Mesothelial cell of epicardium (in vitro differentiated cells): ENCODE results near the gene CNNM1. TPM values are rescaled to one million over a fixed set of nuclear protein-coding genes. Genes with fewer than 3 reads are reported as not detected.
A peak's percentile ranks its signal among the peaks of the same experiment; 100 is the strongest.

Experiments used
- DNase-seq, 2 experiments: peaks; one replicate each; pipeline ENCODE4 v3.0.0; 2021; ENCODE audit warnings: low spot score in 2 of 2; ENCODE audit not compliant: unreplicated experiment in 2 of 2
- H3K27ac Mint-ChIP-seq: 2 replicates; pipeline ENCODE4 v1.8.0; 2021; ENCODE audit warnings: mixed read lengths
- H3K27me3 Mint-ChIP-seq: 2 replicates; pipeline ENCODE4 v1.8.0; 2021; ENCODE audit warnings: low read depth, mixed read lengths
- H3K36me3 Mint-ChIP-seq: 2 replicates; pipeline ENCODE4 v1.8.0; 2021; ENCODE audit warnings: mixed read lengths
- H3K4me1 Mint-ChIP-seq: 2 replicates; pipeline ENCODE4 v1.8.0; 2021; ENCODE audit warnings: mixed read lengths
- H3K4me3 Mint-ChIP-seq: 2 replicates; pipeline ENCODE4 v1.8.0; 2021; ENCODE audit warnings: mild to moderate bottlenecking, moderate library complexity, mixed read lengths
- H3K9me3 Mint-ChIP-seq: 2 replicates; pipeline ENCODE4 v1.8.0; 2021; ENCODE audit warnings: mixed read lengths
- CTCF ChIP-seq: fragments of 200-600 bp; sonication (generic); IDR thresholded peaks from one replicate; pipeline ENCODE4 v1.5.0; 2021; ENCODE audit warnings: antibody characterized with exemption; ENCODE audit not compliant: unreplicated experiment
- total RNA-seq: library from RNA; stranded (reverse); gene quantifications from 3 replicates; pipeline ENCODE4 v1.2.1, GENCODE V29; 2021

CNNM1 gene
- total RNA-seq, 1 donor from 2014 or later: 0.49 TPM

DNA sequence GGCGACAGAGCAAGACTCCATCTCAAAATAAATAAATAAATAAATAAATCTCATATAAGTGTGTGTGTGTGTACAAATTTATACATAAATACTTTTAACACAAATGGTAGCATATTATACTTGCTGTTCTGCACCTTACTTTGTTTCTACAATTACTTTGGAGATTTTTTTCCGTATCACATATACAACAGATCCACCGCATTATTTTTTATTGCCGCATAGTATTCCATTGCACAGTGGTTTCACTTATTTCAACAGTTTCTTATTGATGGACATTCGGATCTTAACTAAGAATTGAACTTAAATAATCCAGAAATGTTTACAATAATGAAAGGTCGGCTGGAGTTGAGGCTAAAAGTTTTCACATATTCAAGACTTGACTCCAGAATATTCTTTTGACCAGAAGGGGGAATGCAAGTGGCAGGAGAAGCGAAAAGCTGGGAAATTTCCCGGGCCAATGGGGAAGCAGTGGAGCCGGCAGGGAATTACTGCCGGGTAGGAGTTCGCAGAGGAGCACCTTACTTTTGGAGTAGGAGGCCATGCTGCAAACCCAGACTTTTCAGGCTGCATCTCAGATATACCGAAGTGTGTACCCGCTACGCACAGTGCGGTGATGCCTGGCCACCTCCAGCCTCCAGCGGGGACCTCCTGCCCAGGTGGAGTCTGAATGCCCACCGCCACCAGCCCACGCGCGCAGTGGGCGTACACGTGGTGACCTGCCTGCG, 415 bp upstream of the CNNM1 start:
- no peak for DNase-seq
- Mint-ChIP-seq H3K9me3 (no peaks in the 10 kb centered on the region), H3K36me3 (no peaks in the 10 kb centered on the region), H3K4me3 (peak overlapping the region; percentile 55), H3K27me3 (peaks cover 79% of the 10 kb centered on the region), H3K27ac (no peak overlapping the region), H3K4me1 (peaks cover 7% of the 10 kb centered on the region)
- no peak for TF ChIP-seq CTCF

DNA sequence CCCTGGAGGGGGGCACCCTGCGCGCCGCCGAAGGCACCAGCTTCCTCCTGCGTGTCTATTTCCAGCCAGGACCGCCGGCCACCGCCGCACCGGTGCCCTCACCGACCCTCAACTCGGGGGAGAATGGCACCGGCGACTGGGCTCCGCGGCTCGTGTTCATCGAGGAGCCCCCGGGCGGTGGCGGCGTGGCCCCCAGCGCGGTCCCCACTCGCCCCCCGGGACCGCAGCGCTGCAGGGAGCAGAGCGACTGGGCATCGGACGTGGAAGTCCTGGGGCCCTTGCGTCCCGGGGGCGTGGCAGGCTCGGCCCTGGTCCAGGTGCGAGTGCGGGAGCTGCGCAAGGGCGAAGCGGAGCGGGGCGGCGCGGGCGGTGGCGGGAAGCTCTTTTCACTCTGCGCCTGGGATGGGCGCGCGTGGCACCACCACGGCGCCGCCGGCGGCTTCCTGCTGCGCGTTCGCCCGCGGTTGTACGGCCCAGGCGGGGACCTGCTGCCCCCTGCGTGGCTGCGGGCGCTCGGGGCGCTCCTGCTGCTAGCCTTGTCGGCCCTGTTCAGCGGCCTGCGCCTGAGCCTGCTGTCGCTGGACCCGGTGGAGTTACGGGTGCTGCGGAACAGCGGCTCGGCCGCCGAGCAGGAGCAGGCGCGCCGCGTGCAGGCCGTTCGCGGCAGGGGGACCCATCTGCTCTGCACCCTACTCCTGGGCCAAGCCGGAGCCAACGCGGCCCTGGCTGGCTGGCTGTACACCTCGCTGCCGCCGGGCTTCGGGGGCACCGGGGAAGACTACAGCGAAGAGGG, 594 bp downstream of the CNNM1 start:
- no peaks in the 10 kb centered on the region for H3K36me3 Mint-ChIP-seq
- H3K27me3 Mint-ChIP-seq: peaks cover 82% of the 10 kb centered on the region
- peak overlapping the region; percentile 59 for H3K4me3 Mint-ChIP-seq
- no peak for TF ChIP-seq CTCF
- peak; percentile 22 to 45 for DNase-seq
- H3K9me3 Mint-ChIP-seq: no peaks in the 10 kb centered on the region
- H3K27ac Mint-ChIP-seq: no peak overlapping the region
- H3K4me1 Mint-ChIP-seq: peaks cover 7% of the 10 kb centered on the region

- Mint-ChIP-seq H3K27ac (no peak overlapping the region), H3K4me1 (peaks cover 7% of the 10 kb centered on the region), H3K9me3 (no peaks in the 10 kb centered on the region), H3K4me3 (peak overlapping the region; percentile 59), H3K36me3 (no peaks in the 10 kb centered on the region), H3K27me3 (peaks cover 83% of the 10 kb centered on the region)
- no peak for TF ChIP-seq CTCF
- peak in 1 of 2 experiments; percentile 25 for DNase-seq
These were observed 1.3 kb downstream of the CNNM1 start for GRCh38 chr10:99330347-99330924.

DNA sequence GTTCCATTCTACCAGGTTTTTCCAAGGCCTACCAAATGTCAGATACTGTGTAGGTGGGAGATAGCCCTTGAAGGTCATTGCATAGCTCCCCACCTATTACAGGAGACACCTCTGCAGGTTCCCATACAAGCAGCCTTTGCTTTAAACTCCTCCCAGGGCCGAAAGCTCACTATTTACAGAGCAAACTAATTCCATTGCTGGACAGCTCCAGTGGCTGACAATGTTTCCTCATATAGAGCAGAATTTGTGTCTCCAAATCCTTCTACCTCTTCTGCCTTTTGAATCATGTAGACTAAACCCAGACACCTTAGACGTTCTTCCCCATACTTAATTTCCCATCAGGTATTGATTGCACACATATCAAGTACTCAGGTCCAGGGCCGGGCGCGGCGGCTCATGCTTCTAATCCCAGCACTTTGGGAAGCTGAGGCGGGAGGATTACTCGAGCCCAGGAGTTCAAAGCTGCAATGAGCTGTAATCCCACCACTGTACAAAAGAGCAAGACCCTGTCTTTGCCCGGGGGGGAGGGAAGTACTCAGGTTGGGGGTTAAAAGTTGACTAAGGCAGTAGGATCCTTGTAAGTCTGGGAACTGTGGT, 2.1 kb downstream of the CNNM1 start:
- Mint-ChIP-seq H3K27me3 (peaks cover 84% of the 10 kb centered on the region), H3K36me3 (no peaks in the 10 kb centered on the region), H3K4me1 (peaks cover 7% of the 10 kb centered on the region), H3K27ac (no peak overlapping the region), H3K9me3 (no peaks in the 10 kb centered on the region), H3K4me3 (peak overlapping the region; percentile 59)
- no peak for DNase-seq
- TF ChIP-seq CTCF: no peak

DNA sequence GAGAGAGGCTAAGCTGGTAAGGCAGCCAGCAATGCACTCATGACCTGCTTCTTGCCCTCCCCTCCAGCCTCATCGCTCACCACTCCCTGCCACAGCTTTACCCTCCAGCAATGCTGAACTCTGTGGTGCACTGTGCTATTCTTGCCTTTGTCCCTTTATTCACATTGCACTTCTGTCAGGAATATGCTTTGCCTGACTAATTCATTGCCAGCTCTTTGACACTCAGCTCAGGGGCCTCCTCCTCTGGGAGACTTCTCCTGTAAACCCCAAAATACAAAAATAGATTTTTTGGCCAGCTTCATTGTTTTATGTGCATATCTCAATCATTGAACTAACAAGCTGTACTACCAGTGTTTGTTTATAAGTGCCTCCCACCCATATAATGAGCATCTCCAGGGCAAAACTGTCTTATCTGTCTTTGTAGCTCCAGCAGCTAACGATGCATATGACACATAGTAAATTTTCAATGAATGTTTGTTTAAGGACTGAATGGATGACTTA, 8.2 kb downstream of the CNNM1 start:
- no peaks in the 10 kb centered on the region for H3K9me3 Mint-ChIP-seq
- H3K36me3 Mint-ChIP-seq: no peaks in the 10 kb centered on the region
- no peak for TF ChIP-seq CTCF
- H3K27ac Mint-ChIP-seq: no peak overlapping the region
- no peak overlapping the region for H3K4me3 Mint-ChIP-seq
- peaks cover 58% of the 10 kb centered on the region for H3K27me3 Mint-ChIP-seq
- no peak for DNase-seq
- peaks cover 9% of the 10 kb centered on the region for H3K4me1 Mint-ChIP-seq
